GM19324 (cell line): Measurements from ENCODE around the gene CDK5RAP3.

Experiments
- ATAC-seq: cut with Tn5 transposase; IDR thresholded peaks from one replicate; pipeline ENCODE4 v1.9.1; 2021; ENCODE audit warnings: mild to moderate bottlenecking, moderate library complexity; ENCODE audit not compliant: unreplicated experiment, low FRiP score

Gene CDK5RAP3

DNA sequence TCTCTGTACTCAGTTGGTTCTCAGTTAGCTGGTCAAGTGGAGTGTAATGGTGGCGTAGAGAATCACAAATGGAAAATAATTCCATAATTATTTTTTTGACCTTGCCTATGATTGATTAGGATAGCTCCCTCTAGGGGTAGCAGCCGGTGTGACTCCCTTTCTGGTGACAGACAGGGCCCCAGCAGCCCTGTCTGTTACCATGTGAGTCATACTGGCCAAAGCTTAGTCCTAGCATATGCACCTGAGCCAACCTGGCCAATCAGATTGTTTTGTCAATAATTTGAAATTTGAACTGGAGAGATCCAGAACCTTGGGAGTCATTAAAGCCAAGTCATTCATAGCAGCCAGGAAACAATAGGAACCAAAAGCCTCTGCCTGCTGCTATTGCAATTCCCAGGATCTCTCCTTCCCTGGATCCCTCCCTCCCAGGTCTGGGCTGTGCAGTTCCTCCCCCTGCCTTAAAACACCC, 23.9 kb upstream of the CDK5RAP3 start:
- ATAC-seq, result no peak

GRCh38 chr17:47948706-47949196, 22.2 kb upstream of the CDK5RAP3 start:
- no peak for ATAC-seq

DNA sequence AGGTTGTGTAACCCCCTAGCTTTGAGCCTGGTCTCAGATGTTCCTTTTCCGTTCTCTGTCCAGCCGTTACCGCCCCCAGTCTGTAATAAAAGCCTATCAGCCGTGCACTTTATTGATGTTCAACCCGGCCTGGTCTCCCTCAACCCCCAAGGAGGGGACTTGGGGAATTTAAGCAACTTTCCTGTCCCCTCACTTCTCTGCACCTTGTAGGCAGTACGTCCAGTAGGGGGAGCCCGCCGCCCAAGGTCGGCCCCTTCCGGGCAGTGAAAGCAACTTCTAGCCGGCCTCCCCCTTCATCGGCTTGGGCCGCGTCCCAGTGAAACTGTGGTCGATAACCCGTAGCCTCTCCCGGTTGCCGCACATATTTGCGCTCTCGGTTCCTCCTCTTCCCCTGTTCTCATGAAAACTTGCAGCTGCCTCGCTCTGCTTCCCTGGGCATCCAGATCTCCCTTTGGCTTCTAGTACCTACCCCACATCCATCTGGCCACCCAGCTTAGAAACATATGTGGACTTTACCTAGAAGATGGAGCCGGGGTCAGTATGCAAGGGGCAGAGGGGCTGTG, 21.6 kb upstream of the CDK5RAP3 start:
- ATAC-seq, result no peak

- ATAC-seq, result no peak
These were observed 21.0 kb upstream of the CDK5RAP3 start for GRCh38 chr17:47949946-47950345.

DNA sequence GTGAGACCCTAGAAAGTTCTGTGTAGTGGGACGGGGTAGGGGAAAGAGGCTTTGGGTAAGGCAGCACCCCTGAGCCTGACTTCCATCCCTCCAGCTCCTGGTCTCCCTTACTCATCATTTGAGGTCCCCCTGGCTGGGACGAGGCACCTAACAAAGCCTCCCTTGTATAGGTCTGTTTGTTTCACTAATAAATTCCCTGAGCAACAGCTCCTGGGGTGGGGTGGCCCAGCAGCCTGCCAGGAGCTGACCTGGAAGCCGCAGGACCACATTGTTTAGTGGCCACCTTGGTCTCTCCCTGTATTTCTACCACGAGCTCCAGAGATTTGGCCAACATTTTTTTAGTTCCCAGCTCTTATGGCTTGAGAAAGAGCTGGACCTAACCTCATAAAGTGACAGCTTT, 20.5 kb upstream of the CDK5RAP3 start:
- no peak for ATAC-seq

DNA sequence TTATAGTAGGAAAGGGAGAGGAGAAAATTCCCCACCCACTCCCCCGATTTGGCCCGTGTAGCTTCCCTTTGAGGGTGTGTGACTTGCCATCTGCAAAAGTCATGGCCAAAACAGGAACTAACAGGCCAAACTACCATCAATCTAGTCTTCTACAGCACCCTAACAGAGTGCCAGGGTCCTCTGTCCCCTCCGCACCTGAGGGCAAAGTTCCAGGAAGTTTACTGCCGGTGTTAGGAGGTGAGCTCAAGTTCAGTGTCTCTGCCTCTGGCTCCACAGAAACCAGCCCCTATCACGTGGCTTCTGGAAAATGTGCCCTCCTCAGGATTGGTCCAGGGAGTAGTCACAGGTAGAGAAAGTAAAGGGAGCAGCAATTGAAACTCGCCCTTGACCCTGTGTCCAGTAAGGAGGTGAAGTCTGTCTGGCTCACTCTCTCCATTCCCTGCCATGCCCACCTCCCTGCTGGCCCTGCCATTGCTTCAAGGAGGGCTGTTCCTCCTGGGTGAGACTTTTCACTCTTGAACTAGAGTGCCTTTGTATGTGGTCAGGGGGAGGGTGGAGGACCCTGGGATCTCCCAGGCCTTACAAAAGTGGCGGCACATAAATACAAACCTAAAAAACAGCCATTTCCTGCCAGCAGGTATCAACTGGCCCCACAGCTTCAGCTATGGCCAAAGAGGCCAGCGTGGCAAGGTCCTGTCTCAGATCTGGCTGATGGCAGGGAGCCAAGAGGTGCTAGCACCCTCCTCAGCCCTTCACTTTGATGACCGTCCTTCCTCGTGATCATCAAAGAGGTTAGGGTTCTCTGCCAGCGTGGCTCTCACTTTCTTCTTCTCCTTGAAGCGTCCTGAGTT, 18.5 kb upstream of the CDK5RAP3 start:
- no peak for ATAC-seq

DNA sequence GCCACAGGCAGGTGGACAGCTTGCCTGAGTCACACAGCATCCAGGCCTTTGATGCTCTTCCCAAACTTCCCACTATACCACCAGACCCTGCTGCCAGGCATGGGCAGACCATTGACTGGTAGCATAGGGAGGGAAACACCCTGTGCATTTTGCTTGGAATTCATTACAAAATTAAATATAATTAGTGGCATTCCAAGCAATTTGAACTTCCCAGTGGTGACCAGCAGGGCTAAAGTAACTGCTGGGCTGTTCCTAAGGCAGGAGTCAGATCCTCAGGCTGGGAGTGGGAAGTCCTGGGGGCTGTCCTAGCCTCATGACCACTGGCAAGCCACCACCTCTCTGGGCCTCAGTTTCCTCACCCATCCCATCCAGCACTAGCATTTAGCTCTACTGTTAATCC, 17.0 kb upstream of the CDK5RAP3 start:
- ATAC-seq, result no peak

DNA sequence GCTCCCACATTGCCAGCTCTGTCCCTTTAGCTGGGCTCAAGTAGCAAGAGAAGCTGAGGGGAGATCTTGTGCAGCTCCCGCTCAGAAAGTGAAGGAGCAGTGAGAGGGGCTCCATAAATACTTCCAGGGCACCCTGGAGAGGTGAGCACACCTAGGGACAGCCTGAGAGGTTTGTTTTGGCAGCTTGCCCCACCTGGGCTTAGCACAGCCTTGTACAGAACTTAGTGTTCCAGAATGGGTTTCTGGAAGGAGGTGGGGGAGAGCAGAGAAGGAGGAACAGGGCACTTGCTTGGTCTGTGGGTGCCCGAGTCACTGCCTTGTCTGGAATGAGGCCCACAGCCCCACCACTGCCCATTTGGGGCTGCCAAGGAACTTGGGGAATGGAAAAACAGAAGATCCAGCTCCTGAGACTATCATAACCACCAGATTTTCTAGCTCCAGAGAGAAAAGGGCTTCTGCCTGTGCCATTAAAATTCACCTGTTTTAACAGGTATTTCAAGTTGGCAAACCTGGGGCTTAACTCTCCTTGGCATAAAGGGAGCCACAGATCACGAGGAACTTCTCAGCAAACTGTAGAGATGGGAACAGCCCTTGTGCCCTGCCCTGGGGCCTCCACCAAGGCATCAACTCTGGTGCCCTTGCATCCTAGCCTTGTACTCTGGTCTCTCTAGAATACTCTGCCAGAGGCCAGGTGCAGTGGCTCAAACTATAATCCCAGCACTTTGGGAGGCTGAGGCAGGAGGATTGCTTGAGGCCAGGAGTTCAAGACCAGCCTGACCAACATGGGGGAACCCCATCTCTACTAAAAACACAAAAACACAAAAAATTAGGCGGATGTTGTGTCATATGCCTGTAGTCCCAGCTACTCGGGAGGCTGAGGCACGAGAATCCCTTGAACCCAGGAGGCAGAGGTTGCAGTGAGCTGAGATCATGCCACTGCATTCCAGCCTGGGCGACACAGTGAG, 15.1 kb upstream of the CDK5RAP3 start:
- no peak for ATAC-seq

DNA sequence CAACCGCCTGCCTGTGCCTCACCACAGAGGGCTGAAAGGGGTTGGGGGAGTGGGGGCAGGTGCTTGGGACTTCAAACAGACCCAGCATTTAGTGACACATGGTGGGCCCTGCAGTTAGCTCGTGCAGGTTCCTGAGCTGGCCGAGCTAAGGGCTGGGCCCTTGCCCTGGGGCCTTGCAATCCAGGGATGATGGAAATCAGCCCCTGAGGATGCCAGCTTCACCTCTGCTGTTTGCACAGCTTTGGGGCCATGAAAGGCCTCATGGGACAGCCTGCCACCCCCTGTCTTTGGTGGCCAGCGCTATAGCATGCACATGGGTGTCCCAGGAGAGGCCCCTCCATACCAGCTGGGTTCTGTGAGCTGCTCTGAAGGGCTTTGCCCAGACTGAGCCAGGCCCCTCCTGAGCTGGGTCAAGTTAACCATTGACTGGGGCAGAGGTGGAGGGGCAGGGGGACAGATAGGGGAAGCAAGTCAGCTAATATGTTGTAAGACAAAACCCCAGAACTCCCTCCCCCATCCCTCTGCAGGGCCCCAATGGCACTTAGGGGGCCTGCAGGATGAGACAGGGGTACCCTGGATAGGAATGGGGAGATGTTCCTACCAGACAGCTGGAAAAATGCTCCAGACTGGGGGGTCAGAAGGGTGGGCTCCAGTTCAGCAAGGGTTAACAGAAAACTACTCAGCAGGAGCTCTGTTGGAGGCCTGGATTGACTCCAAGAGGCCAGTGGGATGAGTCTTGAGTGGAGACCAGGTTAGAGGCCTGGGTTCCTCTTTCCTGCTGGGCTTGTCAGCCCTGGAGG, 13.9 kb upstream of the CDK5RAP3 start:
- no peak for ATAC-seq

- ATAC-seq, result no peak
These were observed 13.1 kb upstream of the CDK5RAP3 start, which contains the start of gene PRR15L for GRCh38 chr17:47957591-47958490. TSS of gene PRR15L (minus strand) at chr17:47957883. CDS start at chr17:47953234, 4,649 bp downstream.

DNA sequence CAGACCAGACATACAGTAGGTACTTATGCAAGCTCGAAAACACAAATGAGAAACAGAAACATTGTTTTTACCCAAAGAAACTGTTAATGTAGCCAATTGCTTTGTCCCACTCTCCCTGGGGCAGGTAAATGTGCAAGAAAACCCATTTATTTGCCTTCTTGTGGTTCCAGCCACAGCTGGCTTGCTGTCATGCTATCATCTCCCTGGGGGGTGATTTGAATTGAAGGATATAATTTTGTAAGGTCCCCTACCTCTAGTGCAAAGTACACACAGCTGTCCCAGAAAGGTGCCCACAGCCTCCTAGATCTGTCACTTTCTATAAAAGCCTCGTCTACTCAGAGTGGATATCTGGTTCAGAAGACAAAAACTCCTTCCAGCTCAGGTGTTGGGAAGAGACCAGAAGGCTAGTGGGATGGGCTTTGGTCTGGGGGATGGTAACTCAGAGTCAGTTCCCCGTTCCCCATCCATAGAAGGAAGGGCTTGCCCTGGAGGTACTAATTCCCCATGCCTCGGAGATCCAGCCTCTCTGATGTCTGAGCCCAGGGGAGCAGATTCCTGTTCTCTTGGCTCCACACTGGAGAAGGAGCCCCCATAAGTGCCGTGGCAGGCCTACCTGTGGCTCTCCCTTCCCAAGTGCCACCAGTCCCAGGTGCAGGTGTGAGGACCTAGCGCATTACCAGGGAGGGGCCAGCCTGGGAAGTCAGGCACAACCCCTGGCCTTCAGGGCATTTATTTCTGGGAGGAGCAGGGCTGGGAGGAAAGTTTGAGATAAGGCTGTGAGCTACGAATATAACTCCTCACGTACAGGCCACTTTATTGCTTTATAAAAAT, 10.9 kb upstream of the CDK5RAP3 start:
- no peak for ATAC-seq

DNA sequence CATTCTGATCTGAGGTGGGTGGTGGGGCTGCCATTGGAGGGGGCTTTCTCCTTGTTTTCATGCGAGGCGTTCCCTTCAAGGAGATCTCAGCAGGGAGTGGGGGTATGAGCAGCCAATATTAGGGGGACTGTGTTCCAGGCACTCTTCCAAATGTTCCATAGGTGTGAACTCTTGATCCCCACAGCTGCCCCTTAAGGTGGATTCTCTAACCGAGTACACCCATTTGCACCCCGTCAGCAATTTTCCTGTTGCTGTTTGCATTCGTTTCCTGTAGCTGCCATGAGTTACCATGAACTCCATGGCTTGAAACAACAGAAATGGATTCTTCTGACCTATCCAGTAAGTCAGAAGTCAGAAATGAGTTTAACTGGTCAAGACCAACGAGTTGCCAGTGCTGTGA, 9.5 kb upstream of the CDK5RAP3 start:
- ATAC-seq, result no peak

GRCh38 chr17:47962901-47963300, 8.0 kb upstream of the CDK5RAP3 start:
- ATAC-seq, result no peak

- no peak for ATAC-seq
These were observed 6.1 kb upstream of the CDK5RAP3 start for GRCh38 chr17:47964856-47965255.

DNA sequence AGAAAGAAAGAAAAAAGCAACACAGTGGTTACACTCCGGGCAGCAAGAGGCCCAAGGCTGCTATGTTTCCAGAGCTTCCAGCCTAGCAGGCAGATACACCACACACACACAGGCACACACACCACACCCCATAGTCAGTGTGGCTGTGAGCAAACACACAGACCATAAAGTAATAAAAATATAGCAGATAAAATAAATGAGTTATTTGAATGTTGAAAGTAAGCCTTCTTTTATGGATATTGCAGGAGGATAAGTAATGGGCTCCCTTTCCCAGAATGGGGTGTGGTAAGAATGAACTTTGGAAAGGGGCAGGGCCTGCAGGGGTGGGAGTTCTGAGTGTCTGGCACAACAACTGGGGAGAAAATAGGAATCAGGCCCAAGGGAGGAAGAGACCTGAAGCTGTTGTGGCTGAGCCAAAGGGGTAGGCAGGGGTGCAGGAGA, 4.8 kb upstream of the CDK5RAP3 start:
- no peak for ATAC-seq

DNA sequence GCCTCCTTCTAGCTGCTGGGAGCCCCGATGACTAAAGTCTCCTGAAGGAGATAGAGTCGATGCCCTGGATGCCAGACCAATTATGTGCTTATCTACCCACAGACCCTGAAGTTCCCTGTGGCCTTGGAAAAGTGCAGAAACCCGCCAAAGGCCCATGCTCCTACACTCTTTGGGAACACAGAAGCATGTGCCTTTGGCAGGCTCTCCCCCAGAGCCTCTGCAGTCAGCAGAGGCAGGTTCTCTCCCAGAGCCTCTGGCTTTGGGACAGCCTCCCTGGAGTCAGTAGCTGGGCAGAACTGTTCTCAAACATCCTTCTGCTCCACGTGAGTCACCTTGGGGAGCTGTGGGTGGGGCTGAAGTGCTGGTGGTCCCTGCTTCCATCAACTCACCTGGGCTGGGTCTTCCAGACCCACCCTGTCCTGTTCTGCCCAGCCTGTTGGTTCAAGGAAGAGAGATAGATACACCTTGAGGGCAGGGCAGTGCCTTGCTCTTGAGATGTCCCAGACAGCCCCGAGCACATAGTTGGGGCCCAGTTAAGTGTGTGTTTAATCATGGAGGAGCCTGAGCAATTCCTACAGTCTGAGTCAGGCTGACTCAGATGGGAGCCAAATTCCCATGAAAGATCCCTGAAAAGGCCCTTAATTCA, 3.2 kb upstream of the CDK5RAP3 start:
- ATAC-seq, result no peak

DNA sequence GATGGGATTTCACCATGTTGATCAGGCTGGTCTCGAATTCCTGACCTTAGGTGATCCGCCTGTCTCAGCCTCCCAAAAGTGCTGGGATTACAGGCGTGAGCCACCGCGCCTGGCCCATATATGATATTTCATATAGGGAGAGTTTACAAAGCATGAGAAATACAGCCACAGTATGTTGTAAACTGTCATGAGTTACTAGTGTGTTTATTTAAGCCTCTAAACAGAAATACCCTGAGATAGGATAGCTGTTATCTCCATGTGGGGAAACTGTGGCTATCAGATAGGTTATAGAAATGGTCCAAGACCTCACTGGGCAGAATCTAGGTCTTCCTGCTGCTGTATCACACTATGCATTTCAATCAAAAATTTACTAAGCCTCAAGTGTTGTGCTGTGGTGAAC, 2.1 kb upstream of the CDK5RAP3 start:
- ATAC-seq, result no peak
